K562 (cell line): ENCODE data around the gene TTC19. TPM values are rescaled to one million over a fixed set of nuclear protein-coding genes. Genes with fewer than 3 reads are reported as not detected.

Experiments used
- ARID2 ChIP-seq: fragments of 450-650 bp; IDR thresholded peaks from 2 replicates; pipeline ENCODE4 v1.6.1; 2017; ENCODE audit warnings: antibody characterized with exemption, mild to moderate bottlenecking
- BRCA1 ChIP-seq, 2 experiments: fragments of 450-650 bp in 1 of 2; sonication (generic) in 1 of 2; formaldehyde crosslinking in 1 of 2; IDR thresholded peaks; 2 replicates each; pipeline versions ENCODE4 v1.5.0 to v1.6.1; 2017 to 2020; ENCODE audit warnings: mild to moderate bottlenecking in 1 of 2, missing genetic modification reagents in 1 of 2
- C11orf30 ChIP-seq: fragments of 450-650 bp; IDR thresholded peaks from 2 replicates; pipeline ENCODE4 v1.6.1; 2016; ENCODE audit warnings: low read depth, mild to moderate bottlenecking
- CBFA2T3 ChIP-seq: fragments of 450-650 bp; IDR thresholded peaks from 2 replicates; pipeline ENCODE4 v1.6.1; 2017
- E2F6 ChIP-seq, 2 experiments: IDR thresholded peaks; 2 replicates each; pipeline ENCODE4 v1.6.1; 2011; ENCODE audit warnings: borderline replicate concordance in 1 of 2, control low read depth in 1 of 2, low read depth in 1 of 2, low read length in 1 of 2, mild to moderate bottlenecking in 1 of 2, mixed read lengths in 1 of 2, moderate library complexity in 1 of 2; ENCODE audit not compliant: insufficient read depth in 1 of 2, insufficient read length in 1 of 2, poor library complexity in 1 of 2, severe bottlenecking in 1 of 2; ENCODE audit errors: extremely low read depth in 1 of 2
- EGR1 ChIP-seq: fragments of 450-650 bp; conservative IDR thresholded peaks from 2 replicates; pipeline ENCODE4 v1.6.1; 2017; ENCODE audit warnings: mild to moderate bottlenecking
- HDAC2 ChIP-seq: fragments of 450-650 bp; IDR thresholded peaks from 2 replicates; pipeline ENCODE4 v1.6.1; 2016; ENCODE audit warnings: mild to moderate bottlenecking
- L3MBTL2 ChIP-seq: fragments of 450-650 bp; IDR thresholded peaks from 2 replicates; pipeline ENCODE4 v1.6.1; 2016; ENCODE audit warnings: mild to moderate bottlenecking, moderate library complexity
- NBN ChIP-seq: fragments of 450-650 bp; IDR thresholded peaks from 2 replicates; pipeline ENCODE4 v1.6.1; 2016; ENCODE audit warnings: low read depth, mild to moderate bottlenecking
- RERE ChIP-seq: sonication (generic); formaldehyde crosslinking; IDR thresholded peaks from 2 replicates; pipeline ENCODE4 v1.8.0; 2023; ENCODE audit warnings: missing genetic modification reagents, mild to moderate bottlenecking, borderline replicate concordance
- TCF7L2 ChIP-seq: fragments of 150-350 bp; IDR thresholded peaks from 2 replicates; pipeline ENCODE4 v1.6.1; 2016; ENCODE audit warnings: low read depth, mild to moderate bottlenecking, low read length, moderate library complexity
- ZNF583 ChIP-seq: fragments of 250-450 bp; sonication (Bioruptor Pico); IDR thresholded peaks from 2 replicates; pipeline ENCODE4 v1.4.0; 2020
- ZNF609 ChIP-seq: sonication (generic); formaldehyde crosslinking; IDR thresholded peaks from 2 replicates; pipeline ENCODE4 v1.8.1; 2023; ENCODE audit warnings: missing genetic modification reagents, mild to moderate bottlenecking, borderline replicate concordance
- ZNF668 ChIP-seq: fragments of 250-450 bp; sonication (Bioruptor Pico); IDR thresholded peaks from 2 replicates; pipeline ENCODE4 v1.8.0; 2022; ENCODE audit warnings: mild to moderate bottlenecking, inconsistent platforms
- polyA plus RNA-seq, 8 experiments: library from polyadenylated mRNA; depleted of rRNA in 4 of 8; stranded (reverse) in 5 of 8; unstranded in 3 of 8; fragments of >200 nt; fragmentation: Nextera tagmentation in 2 of 8; fragmentation: Illumina TruSeq in 1 of 8; extraction: Ambion mirVana in 2 of 8; extraction: Trizol in 1 of 8; gene quantifications; 2 replicates each; pipeline versions ENCODE4 v1.2.1 to v1.2.3, GENCODE V29; 2011 to 2014; ENCODE audit warnings: inconsistent platforms in 1 of 8, missing spikeins in 1 of 8
- total RNA-seq, 7 experiments: library from RNA; depleted of rRNA in 6 of 7; stranded (reverse); fragments of >200 nt in 6 of 7; fragmentation: Illumina TruSeq in 2 of 7; extraction: Trizol in 2 of 7; gene quantifications; 2 replicates each; pipeline versions ENCODE4 v1.2.1 to v1.2.3, GENCODE V29; 2011 to 2021; ENCODE audit warnings: low replicate concordance in 1 of 7

Gene TTC19
- total and polyA plus RNA-seq, 9 of the 15 experiments (the other 6 are each of a cell fraction or from before 2014, with no cell fraction given), result 8.1 to 60.8 (median 25.3) TPM

- TF ChIP-seq BRCA1 (IDR thresholded peaks at IDR 0.05) (no peak), BRCA1 (CRISPR knock-in tag; IDR thresholded peaks at IDR 0.05) (no peak), CBFA2T3 (peak; percentile 81), ZNF583 (CRISPR knock-in tag) (no peak), EGR1 (peak; percentile 31), E2F6 (IDR thresholded peaks at IDR 0.05; ENCODE audit: borderline replicate concordance in 1 of 2, extremely low read depth in 1 of 2, insufficient read depth in 1 of 2, insufficient read length in 1 of 2, low read depth in 1 of 2, low read length in 1 of 2, poor library complexity in 1 of 2, severe bottlenecking in 1 of 2) (no peak), NBN (0 out of 2 replicates have a peak, but pooled peaks have one; percentile 39), HDAC2 (no peak; the same call in 1 of the 2 replicates), ZNF609 (CRISPR knock-in tag) (no peak), C11orf30 (no peak), ZNF668 (CRISPR knock-in tag) (no peak), RERE (CRISPR knock-in tag) (no peak), TCF7L2 (no peak), ARID2 (no peak), L3MBTL2 (0 out of 2 replicates have a peak, but pooled peaks have one; percentile 35)
Measured at GRCh38 chr17:15955793-15956541, 43.7 kb upstream of the TTC19 start (continued).
